ENCODE data around the gene SAFB.

- TF ChIP-seq POLR2AphosphoS5 (IDR thresholded peaks at IDR 0.05; ENCODE audit: borderline replicate concordance, low read depth, low read length) (no peak), EZH2 (IDR thresholded peaks at IDR 0.05) (no peak)
These were observed 2.8 kb downstream of the SAFB start for GRCh38 chr19:5625641-5626040.
